Adrenal gland (tissue), 5 donors: ENCODE data around the gene PDCD7.

Experiments
- CTCF ChIP-seq, 6 experiments: fragments of 450-650 bp in 4 of 6; fragments of 200-600 bp in 2 of 6; sonication (generic) in 1 of 6; IDR thresholded peaks; 1 replicate in 5 of 6; 2 replicates in 1 of 6; pipeline versions ENCODE4 v1.5.1 to v1.8.0; 2016 to 2021; ENCODE audit warnings: antibody characterized with exemption in 6 of 6, mild to moderate bottlenecking in 2 of 6, moderate library complexity in 1 of 6
- POLR2A ChIP-seq, 2 donors: fragments of 450-650 bp; IDR thresholded peaks; one replicate each; pipeline ENCODE4 v1.6.1; 2017; ENCODE audit warnings: antibody characterized with exemption in 2 of 2, mild to moderate bottlenecking in 2 of 2, moderate library complexity in 1 of 2
- donor health status: DM: no; HTN: no; CAD: no.

DNA sequence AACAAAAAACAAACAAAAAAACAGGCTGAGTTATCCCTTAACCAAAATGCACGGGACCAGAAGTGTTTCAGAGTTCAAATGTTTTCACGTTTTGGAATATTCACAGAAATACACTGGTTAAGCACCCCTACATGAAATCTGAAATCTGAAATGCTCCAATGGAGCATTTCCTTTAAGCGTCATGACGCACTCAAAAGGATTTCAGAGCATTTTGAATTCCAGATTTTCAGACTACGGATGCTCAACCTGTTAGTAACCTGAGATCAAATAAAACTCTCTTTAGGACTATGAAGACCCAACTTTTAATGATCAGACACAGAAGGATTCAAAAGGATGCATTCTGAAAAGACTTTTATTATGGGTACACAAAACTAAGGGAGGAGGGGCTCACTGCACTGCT, 41.9 kb upstream of the PDCD7 start:
- TF ChIP-seq CTCF (IDR thresholded peaks at IDR 0.05) (no peak), POLR2A (IDR thresholded peaks at IDR 0.05) (no peak)
